ENCODE data around the gene DNAJB1.

The DNAJB1 gene

DNA sequence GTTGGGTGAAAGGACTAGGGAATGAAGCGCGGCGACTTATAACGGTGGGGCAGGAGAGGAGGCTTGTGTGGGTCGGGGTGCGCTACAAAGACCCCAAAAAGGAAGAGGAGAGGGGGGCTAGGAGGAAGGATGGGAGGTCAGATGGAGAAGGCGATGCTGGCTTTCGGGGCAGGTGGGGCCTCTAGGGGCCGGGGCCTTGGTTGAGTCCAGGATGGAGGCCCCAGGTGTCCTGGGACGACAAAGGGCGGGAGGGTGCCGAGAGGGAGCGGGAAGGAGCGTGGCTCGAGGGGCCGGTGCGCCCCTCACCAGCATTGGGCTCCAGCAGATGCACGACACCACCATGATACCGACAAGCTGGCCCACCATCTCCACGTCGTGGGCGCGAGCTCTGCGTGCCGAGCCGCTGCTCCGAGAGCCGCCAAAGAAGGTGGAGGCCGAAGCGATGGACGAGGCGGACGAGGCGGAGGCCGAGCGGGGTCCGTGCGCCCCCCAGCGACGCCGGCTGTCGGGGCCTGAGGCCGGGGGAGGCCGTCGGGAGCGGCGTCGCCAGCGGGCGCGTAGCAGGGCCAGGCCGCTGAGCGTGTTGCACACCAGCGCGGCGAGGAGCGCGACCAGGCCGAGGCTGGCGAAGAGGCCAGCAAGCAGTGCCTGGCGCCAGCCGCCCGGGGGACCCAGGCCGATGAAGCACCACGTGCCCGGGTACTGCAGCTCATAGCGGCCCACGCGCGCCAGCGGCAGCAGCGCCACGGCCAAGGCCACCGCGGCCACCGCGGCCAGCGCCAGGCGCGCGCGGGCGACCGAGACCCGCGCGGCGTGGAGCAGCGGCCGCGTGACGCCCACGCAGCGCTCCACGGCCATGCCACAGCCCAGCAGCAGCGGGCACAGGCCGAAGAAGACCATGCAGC, 44.9 kb downstream of the DNAJB1 start:
- no peak for DNase-seq (ENCODE audit: low read depth)

DNA sequence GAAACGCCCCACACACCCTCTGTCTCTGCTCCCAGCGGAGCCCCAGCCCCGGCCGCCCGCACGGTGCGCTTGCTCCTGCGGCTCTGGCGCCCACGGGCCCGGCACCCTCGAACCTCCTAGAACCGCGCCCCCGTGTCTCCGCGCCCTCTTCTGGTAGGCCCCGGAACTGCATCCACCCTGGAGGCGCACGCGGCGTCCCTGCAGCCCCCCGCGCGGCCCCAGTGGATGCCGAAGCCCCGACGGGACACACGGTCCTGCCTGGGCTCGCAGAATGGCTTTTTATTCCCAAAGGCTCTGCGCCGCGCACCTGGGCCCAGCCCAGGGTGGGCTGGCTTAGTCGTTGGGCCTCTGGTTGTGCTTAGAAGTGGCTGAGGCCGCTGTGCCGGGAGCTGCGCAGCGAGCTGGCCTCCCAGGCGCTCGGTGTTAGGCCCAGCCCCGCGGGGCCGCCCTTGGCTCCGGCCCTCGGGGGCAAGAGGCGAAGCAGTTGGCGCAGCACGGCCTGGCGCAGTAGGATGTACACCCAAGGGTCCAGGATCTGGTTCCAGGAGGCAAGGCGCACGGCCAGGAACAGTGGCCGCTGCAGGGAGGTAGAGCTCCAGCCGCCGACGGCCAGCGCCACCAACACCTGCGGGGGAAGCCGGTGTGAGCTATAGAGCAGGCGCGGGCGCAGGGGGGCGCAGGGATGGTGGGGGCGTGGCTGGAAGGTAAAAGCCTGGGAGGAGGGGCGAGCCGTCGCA, 45.8 kb downstream of the DNAJB1 start:
- no peak for DNase-seq (ENCODE audit: low read depth)

DNA sequence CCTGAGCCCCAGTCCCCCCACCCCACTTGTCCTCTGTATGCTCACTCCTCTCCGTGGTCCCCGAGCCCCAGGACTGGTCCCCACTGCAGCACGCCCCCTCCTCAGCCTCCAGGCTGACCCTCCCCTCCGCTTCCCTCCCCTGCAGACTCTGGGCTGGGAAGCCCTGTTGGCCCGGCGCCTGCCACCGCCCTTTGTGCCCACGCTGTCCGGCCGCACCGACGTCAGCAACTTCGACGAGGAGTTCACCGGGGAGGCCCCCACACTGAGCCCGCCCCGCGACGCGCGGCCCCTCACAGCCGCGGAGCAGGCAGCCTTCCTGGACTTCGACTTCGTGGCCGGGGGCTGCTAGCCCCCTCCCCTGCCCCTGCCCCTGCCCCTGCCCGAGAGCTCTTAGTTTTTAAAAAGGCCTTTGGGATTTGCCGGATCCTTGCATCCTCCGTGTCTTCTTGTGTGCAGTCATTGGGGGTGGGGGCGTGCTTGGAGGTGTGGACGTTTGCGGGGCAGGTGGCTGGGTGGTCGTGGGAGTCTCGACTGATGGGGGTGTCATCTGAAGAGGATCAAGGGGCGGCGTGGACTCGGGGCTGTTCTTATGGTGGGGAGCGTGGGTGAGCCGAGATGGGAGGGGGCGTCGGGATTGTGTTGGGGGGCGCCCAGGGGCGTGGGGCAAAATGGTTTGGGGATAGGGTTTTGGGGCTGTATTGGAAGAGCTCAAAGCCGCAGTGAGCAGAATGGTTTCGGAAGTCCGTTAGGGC, 46.6 kb downstream of the DNAJB1 start:
- DNase-seq (ENCODE audit: low read depth): no peak

GRCh38 chr19:14470031-14470876, 47.9 kb downstream of the DNAJB1 start:
- no peak for DNase-seq (ENCODE audit: low read depth)

GRCh38 chr19:14467816-14468215, 50.4 kb downstream of the DNAJB1 start:
- no peak for DNase-seq (ENCODE audit: low read depth)

DNA sequence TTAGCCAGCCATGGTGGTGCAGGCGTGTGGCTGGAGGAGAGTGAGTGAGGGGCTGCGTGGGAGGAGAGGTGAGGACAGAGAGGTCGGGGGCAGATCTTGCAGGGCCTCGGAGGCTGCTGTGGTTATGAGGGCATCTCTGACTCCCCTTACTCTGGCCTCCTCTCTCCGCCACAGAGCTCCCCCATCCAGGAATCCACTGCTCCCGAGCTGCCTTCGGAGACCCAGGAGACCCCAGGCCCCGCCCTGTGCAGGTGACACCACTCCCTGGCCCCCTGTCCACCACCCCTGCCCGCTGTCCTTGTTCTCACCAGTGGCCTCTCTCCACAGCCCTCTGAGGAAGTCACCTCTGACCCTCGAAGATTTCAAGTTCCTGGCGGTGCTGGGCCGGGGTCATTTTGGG, 50.8 kb downstream of the DNAJB1 start:
- DNase-seq (ENCODE audit: low read depth): no peak
